Measurements from ENCODE around the gene DCC.

DCC gene

DNA sequence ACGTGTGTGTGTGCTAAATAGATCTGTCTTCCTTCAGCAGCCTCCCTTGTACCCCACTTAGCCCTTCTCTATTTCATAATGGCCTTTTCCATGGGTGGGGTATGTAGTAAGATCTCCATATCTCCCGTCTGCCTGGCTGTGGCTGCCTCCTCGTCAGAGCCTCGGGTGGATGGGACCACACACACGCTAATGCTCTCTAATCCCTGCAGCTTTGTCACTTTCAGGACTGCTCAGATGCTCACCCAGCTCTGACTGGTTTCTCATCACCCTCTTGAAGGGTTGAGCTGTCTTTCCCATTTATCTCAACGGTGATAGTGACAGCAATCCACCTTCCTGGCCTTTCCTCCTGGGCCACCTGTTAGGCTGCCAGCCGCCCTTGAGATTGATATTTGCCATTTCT lies 95.3 kb downstream of the DCC start:
- no peak for DNase-seq (ENCODE audit: low spot score)
- no peak overlapping the region for H3K27ac ChIP-seq
- TF ChIP-seq, protein P1, sequence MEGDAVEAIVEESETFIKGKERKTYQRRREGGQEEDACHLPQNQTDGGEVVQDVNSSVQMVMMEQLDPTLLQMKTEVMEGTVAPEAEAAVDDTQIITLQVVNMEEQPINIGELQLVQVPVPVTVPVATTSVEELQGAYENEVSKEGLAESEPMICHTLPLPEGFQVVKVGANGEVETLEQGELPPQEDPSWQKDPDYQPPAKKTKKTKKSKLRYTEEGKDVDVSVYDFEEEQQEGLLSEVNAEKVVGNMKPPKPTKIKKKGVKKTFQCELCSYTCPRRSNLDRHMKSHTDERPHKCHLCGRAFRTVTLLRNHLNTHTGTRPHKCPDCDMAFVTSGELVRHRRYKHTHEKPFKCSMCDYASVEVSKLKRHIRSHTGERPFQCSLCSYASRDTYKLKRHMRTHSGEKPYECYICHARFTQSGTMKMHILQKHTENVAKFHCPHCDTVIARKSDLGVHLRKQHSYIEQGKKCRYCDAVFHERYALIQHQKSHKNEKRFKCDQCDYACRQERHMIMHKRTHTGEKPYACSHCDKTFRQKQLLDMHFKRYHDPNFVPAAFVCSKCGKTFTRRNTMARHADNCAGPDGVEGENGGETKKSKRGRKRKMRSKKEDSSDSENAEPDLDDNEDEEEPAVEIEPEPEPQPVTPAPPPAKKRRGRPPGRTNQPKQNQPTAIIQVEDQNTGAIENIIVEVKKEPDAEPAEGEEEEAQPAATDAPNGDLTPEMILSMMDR (conservative IDR thresholded peaks at IDR 0.05; ENCODE audit: low read depth) = no peak
- ChIA-PET POLR2A (ENCODE audit: low non-redundant PET) (no interaction called here), CTCF (no interaction called here)

DNA sequence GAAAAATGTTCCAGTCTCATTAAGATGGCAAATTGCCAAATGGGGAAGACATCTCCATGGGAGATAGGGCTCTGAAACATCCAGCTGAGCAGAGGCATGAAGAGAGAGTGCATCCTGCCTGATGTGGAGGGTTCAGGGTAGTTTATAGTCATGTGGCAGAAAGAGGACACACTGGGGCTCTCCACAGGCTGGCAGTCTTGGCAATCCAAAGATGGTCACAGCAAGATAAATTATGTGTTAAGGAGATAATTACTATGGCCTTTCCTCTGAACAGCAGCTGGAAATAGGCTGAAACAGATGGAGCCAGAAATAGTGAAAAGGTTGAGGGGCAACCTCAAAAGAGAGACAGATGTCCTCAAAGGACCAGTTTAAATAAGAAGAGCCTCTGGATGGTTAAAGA lies 97.2 kb downstream of the DCC start:
- DNase-seq (ENCODE audit: low spot score) = no peak
- ChIA-PET POLR2A (ENCODE audit: low non-redundant PET) (no interaction called here), CTCF (no interaction called here)
- TF ChIP-seq, protein P1 (conservative IDR thresholded peaks at IDR 0.05; ENCODE audit: low read depth) = no peak
- no peak overlapping the region for H3K27ac ChIP-seq

DNA sequence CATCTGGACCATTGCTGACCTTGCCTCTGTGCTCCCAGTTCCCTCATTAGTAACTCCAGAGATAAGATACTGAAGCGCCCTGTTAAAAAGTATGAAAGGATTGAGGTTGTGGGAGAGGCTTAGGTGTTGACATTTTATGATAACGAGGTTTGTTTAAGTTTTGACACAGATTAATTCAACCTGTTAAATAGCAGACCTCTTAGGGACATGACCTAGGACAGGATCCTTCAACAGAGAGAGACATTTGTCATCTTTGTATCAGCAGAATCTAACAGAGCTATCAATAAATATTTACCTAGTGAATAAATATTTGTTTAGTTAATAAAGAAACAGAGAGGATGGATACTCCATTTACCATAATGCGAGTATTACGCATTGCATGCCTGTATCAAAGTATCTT lies 99.5 kb downstream of the DCC start:
- POLR2A ChIA-PET (ENCODE audit: low non-redundant PET) = no interaction called here
- H3K27ac ChIP-seq = no peak overlapping the region
- TF ChIP-seq, protein P1 (conservative IDR thresholded peaks at IDR 0.05; ENCODE audit: low read depth) = no peak
- CTCF ChIA-PET = no interaction called here
- no peak for DNase-seq (ENCODE audit: low spot score)

GRCh38 chr18:52441794-52442193 lies 101.8 kb downstream of the DCC start:
- DNase-seq (ENCODE audit: low spot score) = no peak
- ChIA-PET CTCF (no interaction called here), POLR2A (ENCODE audit: low non-redundant PET) (no interaction called here)
- no peak overlapping the region for H3K27ac ChIP-seq
- TF ChIP-seq, protein P1 (conservative IDR thresholded peaks at IDR 0.05; ENCODE audit: low read depth) = no peak

DNA sequence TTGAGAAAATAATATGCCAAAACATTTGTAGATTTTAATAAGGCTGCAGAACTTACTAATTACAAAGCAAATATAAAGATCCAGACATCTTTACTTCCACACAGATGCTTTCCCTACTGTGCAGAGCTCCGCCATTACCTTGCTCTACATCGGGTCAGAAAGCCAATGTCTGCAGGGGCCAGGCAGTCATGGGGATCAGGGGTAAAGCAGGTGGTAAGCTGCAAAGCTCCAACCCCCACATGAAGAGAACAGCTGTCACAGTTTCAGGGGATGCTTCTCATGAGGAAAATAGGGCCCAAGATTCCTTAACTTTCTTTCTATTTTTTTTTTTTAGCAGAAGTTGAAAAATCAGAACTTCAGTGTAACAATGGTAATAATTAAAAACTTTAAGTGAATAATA lies 102.7 kb downstream of the DCC start:
- DNase-seq (ENCODE audit: low spot score) = no peak
- ChIA-PET CTCF (no interaction called here), POLR2A (ENCODE audit: low non-redundant PET) (no interaction called here)
- H3K27ac ChIP-seq = no peak overlapping the region
- TF ChIP-seq, protein P1 (conservative IDR thresholded peaks at IDR 0.05; ENCODE audit: low read depth) = no peak

DNA sequence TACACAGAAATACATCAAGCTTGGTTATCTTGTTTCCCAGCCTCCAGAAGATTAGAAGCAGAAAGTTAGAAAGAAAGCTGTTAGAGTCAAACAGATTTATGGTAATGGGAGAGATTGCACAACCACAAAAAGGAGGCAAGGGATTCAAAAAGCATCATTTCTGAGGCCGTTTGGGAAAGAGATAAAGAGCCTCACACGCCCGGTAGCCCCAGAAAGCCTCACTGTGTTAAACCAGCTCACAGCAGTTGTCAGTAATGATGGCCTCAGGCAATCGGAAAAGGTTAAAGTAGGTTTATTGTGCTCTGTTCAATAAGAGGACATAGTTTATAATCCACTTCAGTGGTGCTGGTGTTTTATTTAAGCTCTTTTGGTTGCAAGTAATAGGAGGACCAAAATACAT lies 111.3 kb downstream of the DCC start:
- TF ChIP-seq, protein P1 (conservative IDR thresholded peaks at IDR 0.05; ENCODE audit: low read depth) = no peak
- DNase-seq (ENCODE audit: low spot score) = no peak
- POLR2A ChIA-PET (ENCODE audit: low non-redundant PET) = no interaction called here
- H3K27ac ChIP-seq = no peak overlapping the region
- CTCF ChIA-PET = no interaction called here

- TF ChIP-seq, protein P1 (conservative IDR thresholded peaks at IDR 0.05; ENCODE audit: low read depth) = no peak
- ChIA-PET CTCF (no interaction called here), POLR2A (ENCODE audit: low non-redundant PET) (no interaction called here)
- no peak for DNase-seq (ENCODE audit: low spot score)
- no peak overlapping the region for H3K27ac ChIP-seq
These were observed 111.9 kb downstream of the DCC start for GRCh38 chr18:52451851-52452250.

Measured in RWPE1 (cell line).